ENCODE data around the gene GNG2. TPM values are rescaled to one million over a fixed set of nuclear protein-coding genes. Genes with fewer than 3 reads are reported as not detected.

The GNG2 gene
- total and polyA plus RNA-seq, 9 of the 15 experiments (the other 6 are each of a cell fraction or from before 2014, with no cell fraction given): 0.18 TPM; not detected in 8

DNA sequence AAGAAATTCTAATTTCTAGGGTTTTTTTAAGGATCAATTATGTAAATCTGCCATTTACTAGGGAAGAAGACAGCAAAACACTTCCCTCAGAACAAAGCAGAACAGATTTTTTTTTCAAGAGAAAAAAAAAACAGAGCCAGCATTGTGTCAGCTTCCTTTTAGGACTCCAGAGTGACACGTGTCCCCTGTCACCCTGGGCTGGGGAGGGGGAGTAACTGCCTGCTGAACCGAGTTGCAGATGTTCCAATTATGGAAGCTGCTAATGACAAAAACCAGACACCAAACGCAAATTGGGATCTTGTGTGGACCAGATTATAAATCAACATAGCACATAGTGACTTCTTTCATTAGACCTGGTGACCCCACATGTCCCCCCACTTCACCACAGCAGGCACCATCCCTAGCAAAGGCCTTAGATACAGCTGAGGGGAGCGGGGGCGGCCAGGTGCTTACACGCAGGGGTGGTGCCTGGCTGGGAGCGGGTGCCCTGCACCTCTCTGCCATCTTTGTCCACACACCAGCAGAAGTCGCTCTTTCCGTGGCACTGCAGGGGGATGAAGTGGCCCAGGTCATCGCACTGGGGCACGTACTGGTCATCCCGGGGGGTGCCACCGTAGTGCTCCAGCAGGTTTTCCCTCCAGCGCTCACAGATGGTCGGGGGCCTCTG is 154.3 kb downstream of the GNG2 start (continued):
- TF ChIP-seq, protein P1, sequence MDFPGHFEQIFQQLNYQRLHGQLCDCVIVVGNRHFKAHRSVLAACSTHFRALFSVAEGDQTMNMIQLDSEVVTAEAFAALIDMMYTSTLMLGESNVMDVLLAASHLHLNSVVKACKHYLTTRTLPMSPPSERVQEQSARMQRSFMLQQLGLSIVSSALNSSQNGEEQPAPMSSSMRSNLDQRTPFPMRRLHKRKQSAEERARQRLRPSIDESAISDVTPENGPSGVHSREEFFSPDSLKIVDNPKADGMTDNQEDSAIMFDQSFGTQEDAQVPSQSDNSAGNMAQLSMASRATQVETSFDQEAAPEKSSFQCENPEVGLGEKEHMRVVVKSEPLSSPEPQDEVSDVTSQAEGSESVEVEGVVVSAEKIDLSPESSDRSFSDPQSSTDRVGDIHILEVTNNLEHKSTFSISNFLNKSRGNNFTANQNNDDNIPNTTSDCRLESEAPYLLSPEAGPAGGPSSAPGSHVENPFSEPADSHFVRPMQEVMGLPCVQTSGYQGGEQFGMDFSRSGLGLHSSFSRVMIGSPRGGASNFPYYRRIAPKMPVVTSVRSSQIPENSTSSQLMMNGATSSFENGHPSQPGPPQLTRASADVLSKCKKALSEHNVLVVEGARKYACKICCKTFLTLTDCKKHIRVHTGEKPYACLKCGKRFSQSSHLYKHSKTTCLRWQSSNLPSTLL (IDR thresholded peaks at IDR 0.05): no peak
- TF ChIP-seq HOXB6 (CRISPR knock-in tag; IDR thresholded peaks at IDR 0.05; ENCODE audit: borderline replicate concordance) (no peak), ARHGAP35 (IDR thresholded peaks at IDR 0.05; ENCODE audit: partially characterized antibody) (no peak), FOXA3 (CRISPR knock-in tag; conservative IDR thresholded peaks at IDR 0.05 in 1 of 2, IDR thresholded peaks at IDR 0.05 in 1 of 2) (no peak)

DNA sequence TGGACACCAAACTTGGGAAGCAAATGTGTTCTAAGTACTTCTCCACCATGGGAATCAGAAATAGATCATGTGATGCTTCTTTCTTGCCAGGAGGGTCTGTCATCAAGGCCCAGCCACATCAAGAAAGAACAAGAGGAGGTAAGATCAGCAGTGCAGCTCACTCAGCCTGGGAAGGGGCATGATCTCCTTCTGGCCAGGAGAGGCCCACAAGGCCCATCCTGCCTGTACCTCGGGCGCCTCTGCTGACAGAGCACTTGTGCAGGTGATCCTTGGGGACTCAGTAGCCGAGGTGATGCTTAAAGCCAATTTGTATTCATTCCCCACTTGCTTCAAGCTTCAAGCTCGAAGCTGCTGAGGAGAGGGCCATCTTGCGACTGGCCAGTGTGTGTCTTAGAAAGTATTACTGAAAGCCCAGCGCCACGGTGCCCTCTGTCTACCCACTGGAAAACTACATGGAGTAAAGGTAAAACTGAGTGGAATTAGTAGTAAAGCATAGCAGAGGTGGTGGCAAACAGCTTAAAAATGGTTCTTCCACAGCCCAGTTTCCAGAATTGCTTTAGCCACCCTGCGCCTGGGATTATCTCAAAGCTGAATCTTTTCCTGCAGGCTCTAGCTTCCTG is 155.1 kb downstream of the GNG2 start:
- Histone ChIP-seq H3K9ac (ENCODE audit: insufficient read depth in 1 of 2, low read depth in 2 of 2, low read length in 2 of 2) (no peak overlapping the region), H3K4me1 (replicated peaks in 1 of 2; ENCODE audit: control insufficient read depth in 2 of 2, insufficient read depth in 2 of 2, low read length in 2 of 2) (no peaks in the 10 kb centered on the region; a peak in 2 of 5 replicates), H3K27me3 (ENCODE audit: control insufficient read depth in 2 of 2, insufficient read depth in 2 of 2, low read length in 2 of 2) (no peaks in the 10 kb centered on the region), H3K27ac (ENCODE audit: extremely low read depth, low read depth, low read length) (no peak overlapping the region), H3K4me2 (ENCODE audit: insufficient read depth, low read length) (no peak overlapping the region), H2AFZ (ENCODE audit: low read depth, low read length) (peak overlapping the region; percentile 32; the same call in 1 of the 2 replicates), H3K79me2 (ENCODE audit: control insufficient read depth, insufficient read depth, low read length) (no peaks in the 10 kb centered on the region), H4K20me1 (replicated peaks; ENCODE audit: control insufficient read depth, insufficient read depth, low read length) (no peaks in the 10 kb centered on the region), H3K9me3 (replicated peaks; ENCODE audit: control insufficient read depth, insufficient read depth, low read depth, low read length) (no peaks in the 10 kb centered on the region), H3K36me3 (ENCODE audit: control insufficient read depth, insufficient read depth, low read length) (peaks cover 12% of the 10 kb centered on the region; the same call in 1 of the 3 replicates), H3K4me3 (no peak overlapping the region), H3K9me1 (ENCODE audit: control insufficient read depth, insufficient read depth, low read length) (no peaks in the 10 kb centered on the region)
- ChIA-PET CTCF (ENCODE audit: low intra/inter-chr PET ratio) (no interaction called here), POLR2A (interaction anchor here (1.2 to 1.5 kb wide), 2 partner anchors 12 to 17 kb away, joined by 3 to 4 read pairs; no protein-coding TSS in a partner anchor)
- in situ Hi-C loops (cut with MboI) (no loop called here), intact Hi-C loops (cut with micrococcal nuclease) (no loop called here)
- WGBS (ENCODE audit: insufficient coverage, low coverage, missing lambda C conversion rate): 37% methylated on average over 7 of the region's 8 CpGs
- ATAC-seq (peak; percentile 84), DNase-seq (ENCODE audit: extremely low read depth in 1 of 4, low spot score in 3 of 4) (peak in 2 of 4 experiments; percentile 9 to 31), FAIRE-seq (no peak)
- TF ChIP-seq, protein P2, sequence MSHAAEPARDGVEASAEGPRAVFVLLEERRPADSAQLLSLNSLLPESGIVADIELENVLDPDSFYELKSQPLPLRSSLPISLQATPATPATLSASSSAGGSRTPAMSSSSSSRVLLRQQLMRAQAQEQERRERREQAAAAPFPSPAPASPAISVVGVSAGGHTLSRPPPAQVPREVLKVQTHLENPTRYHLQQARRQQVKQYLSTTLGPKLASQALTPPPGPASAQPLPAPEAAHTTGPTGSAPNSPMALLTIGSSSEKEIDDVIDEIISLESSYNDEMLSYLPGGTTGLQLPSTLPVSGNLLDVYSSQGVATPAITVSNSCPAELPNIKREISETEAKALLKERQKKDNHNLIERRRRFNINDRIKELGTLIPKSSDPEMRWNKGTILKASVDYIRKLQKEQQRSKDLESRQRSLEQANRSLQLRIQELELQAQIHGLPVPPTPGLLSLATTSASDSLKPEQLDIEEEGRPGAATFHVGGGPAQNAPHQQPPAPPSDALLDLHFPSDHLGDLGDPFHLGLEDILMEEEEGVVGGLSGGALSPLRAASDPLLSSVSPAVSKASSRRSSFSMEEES (CRISPR knock-in tag; IDR thresholded peaks at IDR 0.05): peak; percentile 20; the same call in 1 of the 2 replicates
- peak in 1 of 2 experiments; percentile 25; a peak in 2 of 4 replicates for TF ChIP-seq RAD21 (CRISPR knock-in tag; conservative IDR thresholded peaks at IDR 0.05 in 1 of 2, IDR thresholded peaks at IDR 0.05 in 1 of 2)
- TF ChIP-seq, protein P3, sequence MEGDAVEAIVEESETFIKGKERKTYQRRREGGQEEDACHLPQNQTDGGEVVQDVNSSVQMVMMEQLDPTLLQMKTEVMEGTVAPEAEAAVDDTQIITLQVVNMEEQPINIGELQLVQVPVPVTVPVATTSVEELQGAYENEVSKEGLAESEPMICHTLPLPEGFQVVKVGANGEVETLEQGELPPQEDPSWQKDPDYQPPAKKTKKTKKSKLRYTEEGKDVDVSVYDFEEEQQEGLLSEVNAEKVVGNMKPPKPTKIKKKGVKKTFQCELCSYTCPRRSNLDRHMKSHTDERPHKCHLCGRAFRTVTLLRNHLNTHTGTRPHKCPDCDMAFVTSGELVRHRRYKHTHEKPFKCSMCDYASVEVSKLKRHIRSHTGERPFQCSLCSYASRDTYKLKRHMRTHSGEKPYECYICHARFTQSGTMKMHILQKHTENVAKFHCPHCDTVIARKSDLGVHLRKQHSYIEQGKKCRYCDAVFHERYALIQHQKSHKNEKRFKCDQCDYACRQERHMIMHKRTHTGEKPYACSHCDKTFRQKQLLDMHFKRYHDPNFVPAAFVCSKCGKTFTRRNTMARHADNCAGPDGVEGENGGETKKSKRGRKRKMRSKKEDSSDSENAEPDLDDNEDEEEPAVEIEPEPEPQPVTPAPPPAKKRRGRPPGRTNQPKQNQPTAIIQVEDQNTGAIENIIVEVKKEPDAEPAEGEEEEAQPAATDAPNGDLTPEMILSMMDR (IDR thresholded peaks at IDR 0.05 in 2 of 3, conservative IDR thresholded peaks at IDR 0.05 in 1 of 3; ENCODE audit: insufficient read depth in 2 of 3, low read depth in 1 of 3, low read length in 3 of 3): peak; percentile 50 to 68 (median 65)
- TF ChIP-seq KLF10 (CRISPR knock-in tag; IDR thresholded peaks at IDR 0.05): no peak
- BruUV-seq (replicated peaks): no TSS peak
